ENCODE data around the gene GALNT13. TPM values are rescaled to one million over a fixed set of nuclear protein-coding genes. Genes with fewer than 3 reads are reported as not detected.

Gene GALNT13
- total RNA-seq, 1 experiment from 2014 or later = not detected

- CTCF ChIA-PET = no interaction called here
- Mint-ChIP-seq H3K4me1 (ENCODE audit: low read depth, unreplicated experiment) (no peaks in the 10 kb centered on the region), H3K4me3 (ENCODE audit: low read depth, unreplicated experiment) (no peak overlapping the region), H3K27me3 (ENCODE audit: unreplicated experiment) (no peaks in the 10 kb centered on the region), H3K9me3 (ENCODE audit: low read depth, unreplicated experiment) (peaks cover 2% of the 10 kb centered on the region), H3K27ac (ENCODE audit: unreplicated experiment) (no peak overlapping the region), H3K36me3 (ENCODE audit: insufficient read depth, unreplicated experiment) (no peaks in the 10 kb centered on the region)
- intact Hi-C loops (cut with micrococcal nuclease; ENCODE audit: unreplicated experiment) = no loop called here
- no TSS peak for BruUV-seq (replicated peaks)
- TF ChIP-seq CTCF (IDR thresholded peaks at IDR 0.05; ENCODE audit: unreplicated experiment) = no peak
- DNase-seq = no peak
These were observed 419.8 kb downstream of the GALNT13 start for GRCh38 chr2:154291511-154291910.

GRCh38 chr2:154291927-154292326 is 420.2 kb downstream of the GALNT13 start:
- no peaks in the 10 kb centered on the region for H3K36me3 Mint-ChIP-seq (ENCODE audit: insufficient read depth, unreplicated experiment)
- BruUV-seq (replicated peaks) = no TSS peak
- no peak for TF ChIP-seq CTCF (IDR thresholded peaks at IDR 0.05; ENCODE audit: unreplicated experiment)
- CTCF ChIA-PET = no interaction called here
- intact Hi-C loops (cut with micrococcal nuclease; ENCODE audit: unreplicated experiment) = no loop called here
- DNase-seq = no peak
- no peak overlapping the region for H3K4me3 Mint-ChIP-seq (ENCODE audit: low read depth, unreplicated experiment)
- peaks cover 2% of the 10 kb centered on the region for H3K9me3 Mint-ChIP-seq (ENCODE audit: low read depth, unreplicated experiment)
- H3K27ac Mint-ChIP-seq (ENCODE audit: unreplicated experiment) = no peak overlapping the region
- no peaks in the 10 kb centered on the region for H3K4me1 Mint-ChIP-seq (ENCODE audit: low read depth, unreplicated experiment)
- no peaks in the 10 kb centered on the region for H3K27me3 Mint-ChIP-seq (ENCODE audit: unreplicated experiment)

GRCh38 chr2:154293864-154294263 is 422.1 kb downstream of the GALNT13 start:
- intact Hi-C loops (cut with micrococcal nuclease; ENCODE audit: unreplicated experiment) = no loop called here
- CTCF ChIA-PET = no interaction called here
- no peak for TF ChIP-seq CTCF (IDR thresholded peaks at IDR 0.05; ENCODE audit: unreplicated experiment)
- Mint-ChIP-seq H3K4me3 (ENCODE audit: low read depth, unreplicated experiment) (no peak overlapping the region), H3K4me1 (ENCODE audit: low read depth, unreplicated experiment) (no peaks in the 10 kb centered on the region), H3K36me3 (ENCODE audit: insufficient read depth, unreplicated experiment) (no peaks in the 10 kb centered on the region), H3K27me3 (ENCODE audit: unreplicated experiment) (no peaks in the 10 kb centered on the region), H3K9me3 (ENCODE audit: low read depth, unreplicated experiment) (peaks cover 2% of the 10 kb centered on the region), H3K27ac (ENCODE audit: unreplicated experiment) (no peak overlapping the region)
- no TSS peak for BruUV-seq (replicated peaks)
- DNase-seq = no peak

- Mint-ChIP-seq H3K27ac (ENCODE audit: unreplicated experiment) (no peak overlapping the region), H3K36me3 (ENCODE audit: insufficient read depth, unreplicated experiment) (no peaks in the 10 kb centered on the region), H3K27me3 (ENCODE audit: unreplicated experiment) (no peaks in the 10 kb centered on the region), H3K4me1 (ENCODE audit: low read depth, unreplicated experiment) (no peaks in the 10 kb centered on the region), H3K4me3 (ENCODE audit: low read depth, unreplicated experiment) (no peak overlapping the region), H3K9me3 (ENCODE audit: low read depth, unreplicated experiment) (peaks cover 3% of the 10 kb centered on the region)
- CTCF ChIA-PET = interaction anchor here (0.6 kb wide), 1 partner anchor 49 kb away, joined by 3 read pairs; no protein-coding TSS in a partner anchor
- no peak for DNase-seq
- BruUV-seq (replicated peaks) = no TSS peak
- intact Hi-C loops (cut with micrococcal nuclease; ENCODE audit: unreplicated experiment) = loop anchor here (5.0 kb wide), 1 partner anchor 414 kb away; no protein-coding TSS in a partner anchor
- no peak for TF ChIP-seq CTCF (IDR thresholded peaks at IDR 0.05; ENCODE audit: unreplicated experiment)
These were observed 434.7 kb downstream of the GALNT13 start for GRCh38 chr2:154306266-154306970.
